HEK293T (cell line): ENCODE results near the gene DMD.

Experiments
- BHLHE40 ChIP-seq: fragments of 450-650 bp; IDR thresholded peaks from 2 replicates; pipeline ENCODE4 v1.6.1; 2016; ENCODE audit warnings: mild to moderate bottlenecking, moderate library complexity, borderline replicate concordance
- FOXK2 ChIP-seq: fragments of 450-650 bp; IDR thresholded peaks from 2 replicates; pipeline ENCODE4 v1.6.1; 2016; ENCODE audit warnings: mild to moderate bottlenecking
- FOXM1 ChIP-seq: fragments of 450-650 bp; IDR thresholded peaks from 2 replicates; pipeline ENCODE4 v1.6.1; 2017; ENCODE audit warnings: mild to moderate bottlenecking, borderline replicate concordance
- HDGF ChIP-seq: fragments of 450-650 bp; IDR thresholded peaks from 2 replicates; pipeline ENCODE4 v1.6.1; 2017; ENCODE audit warnings: antibody characterized with exemption, borderline replicate concordance
- SP1 ChIP-seq: fragments of 450-650 bp; IDR thresholded peaks from 2 replicates; pipeline ENCODE4 v1.6.1; 2017
- SUZ12 ChIP-seq: fragments of 450-650 bp; IDR thresholded peaks from 2 replicates; pipeline ENCODE4 v1.6.1; 2016; ENCODE audit warnings: mild to moderate bottlenecking
- TARDBP ChIP-seq: fragments of 450-650 bp; IDR thresholded peaks from 2 replicates; pipeline ENCODE4 v1.6.1; 2016
- TF ChIP-seq, protein P1 (sequence below): fragments of 450-650 bp; IDR thresholded peaks from 2 replicates; pipeline ENCODE4 v1.6.1; 2016

DNA sequence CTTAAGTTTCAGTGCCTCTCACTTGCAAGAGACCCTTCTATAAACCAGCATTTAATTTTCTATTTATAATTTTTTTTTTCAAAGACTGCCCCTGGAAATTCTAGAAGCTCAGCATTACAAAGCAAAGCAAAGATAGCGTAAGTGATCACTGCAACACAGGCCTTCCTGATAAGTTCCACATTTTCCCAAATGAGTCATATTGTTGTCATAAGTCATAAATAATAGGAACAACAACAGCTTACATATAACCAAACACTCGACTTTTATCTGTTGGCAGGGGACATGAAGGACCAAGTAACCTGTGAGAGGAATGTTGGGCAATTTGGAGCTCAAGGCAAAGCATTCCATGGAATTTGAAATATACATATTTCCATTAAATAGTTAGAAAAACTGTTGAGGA is 815.5 kb downstream of the DMD start:
- no peak for TF ChIP-seq FOXM1
- TF ChIP-seq BHLHE40: no peak
- TF ChIP-seq HDGF: no peak
- no peak for TF ChIP-seq TARDBP
- no peak for TF ChIP-seq SP1
- TF ChIP-seq SUZ12: no peak
- TF ChIP-seq FOXK2: no peak
- TF ChIP-seq, protein P1, sequence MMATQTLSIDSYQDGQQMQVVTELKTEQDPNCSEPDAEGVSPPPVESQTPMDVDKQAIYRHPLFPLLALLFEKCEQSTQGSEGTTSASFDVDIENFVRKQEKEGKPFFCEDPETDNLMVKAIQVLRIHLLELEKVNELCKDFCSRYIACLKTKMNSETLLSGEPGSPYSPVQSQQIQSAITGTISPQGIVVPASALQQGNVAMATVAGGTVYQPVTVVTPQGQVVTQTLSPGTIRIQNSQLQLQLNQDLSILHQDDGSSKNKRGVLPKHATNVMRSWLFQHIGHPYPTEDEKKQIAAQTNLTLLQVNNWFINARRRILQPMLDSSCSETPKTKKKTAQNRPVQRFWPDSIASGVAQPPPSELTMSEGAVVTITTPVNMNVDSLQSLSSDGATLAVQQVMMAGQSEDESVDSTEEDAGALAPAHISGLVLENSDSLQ: no peak
